Pancreas (tissue), 10 donors: Measurements from ENCODE around the gene MGA. TPM values are rescaled to one million over a fixed set of nuclear protein-coding genes. Genes with fewer than 3 reads are reported as not detected.

Experiments used
- ATAC-seq, 4 donors: fragments of 200-7000 bp; cut with Tn5 transposase; one replicate each; pipeline versions ENCODE4 v1.8.0 to v1.9.1; 2020; ENCODE audit warnings: mild to moderate bottlenecking in 4 of 4, moderate library complexity in 4 of 4
- DNase-seq, 6 donors: peaks; one replicate each; pipeline ENCODE4 v3.0.0-alpha.2; 2020
- FAIRE-seq: peaks from 2 replicates; lab custom pipeline; 2012; peaks lifted over from hg19 to GRCh38; lab: Jason Lieb, UNC
- H3K27ac ChIP-seq, 4 donors: fragments of 200-600 bp; sonication (generic); 1 replicate in 3 of 4; 2 replicates in 1 of 4; pipeline versions ENCODE4 v1.5.0 to v1.8.0; 2020
- H3K27me3 ChIP-seq, 4 donors: fragments of 200-600 bp; one replicate each; pipeline ENCODE4 v1.8.0; 2021
- H3K36me3 ChIP-seq, 3 donors: fragments of 200-600 bp; sonication (generic) in 1 of 3; one replicate each; pipeline versions ENCODE4 v1.5.0 to v1.8.0; 2020 to 2021
- H3K4me1 ChIP-seq, 3 donors: fragments of 200-600 bp; one replicate each; pipeline ENCODE4 v1.8.0; 2021
- H3K4me3 ChIP-seq, 4 donors: fragments of 200-600 bp; sonication (generic) in 2 of 4; one replicate each; pipeline versions ENCODE4 v1.5.0 to v1.8.0; 2020 to 2021
- H3K9me3 ChIP-seq, 4 donors: fragments of 200-600 bp; one replicate each; pipeline ENCODE4 v1.8.0; 2021
- WGBS, 2 donors: extraction: QIAGEN DNeasy Blood & Tissue Kit; methylation state at CpG; one replicate each; pipeline ENCODE4 v1.1.7; 2013; 5-methylcytosine and 5-hydroxymethylcytosine counted together
- intact Hi-C, 3 donors: fragments of 100-400 bp; cut with DNase I; formaldehyde crosslinking; loops; one replicate each; pipeline versions ENCODE4 v1.11.1 to v1.14.2; 2022
- polyA plus RNA-seq, 2 donors: library from polyadenylated mRNA; stranded (reverse); fragments of 200-250 nt; gene quantifications; one replicate each; pipeline ENCODE4 v1.2.3, GENCODE V29; 2013
- total RNA-seq, 6 donors: library from RNA; stranded (reverse); fragmentation: NEBNext Ultra II Directional in 4 of 6; extraction: Animal tissue kit (Norgen Biotek cat#: 25700) in 4 of 6; gene quantifications; one replicate each; pipeline versions ENCODE4 v1.2.1 to v1.2.4, GENCODE V29; 2021 to 2023
- TF ChIP-seq, protein P1 (sequence below), 4 donors: fragments of 200-600 bp; sonication (generic) in 3 of 4; IDR thresholded peaks; one replicate each; pipeline versions ENCODE4 v1.5.0 to v1.8.0; 2021; ENCODE audit warnings: antibody characterized with exemption in 4 of 4
- donor health status: healthy with polysubstance abuse.
- donor health status: DM: no; HTN: no; CAD: no; lungs with moderate emphysema.
- donor health status: DM: no; HTN: no; CAD: no.
- donor health status: control.
- donor health status: control.
- donor health status: Bipolar disorder and iron deficiency.
- donor health status: DM: yes; HTN: yes; CAD: no.
- donor health status: DM: no; HTN: no; CAD: no.
- donor health status: DM: no; HTN: no; CAD: no.
- donor health status: DM: yes; HTN: yes; CAD: no.

The MGA gene
- total and polyA plus RNA-seq, 8 donors: 2.7 to 31.3 (median 17.6) TPM

DNA sequence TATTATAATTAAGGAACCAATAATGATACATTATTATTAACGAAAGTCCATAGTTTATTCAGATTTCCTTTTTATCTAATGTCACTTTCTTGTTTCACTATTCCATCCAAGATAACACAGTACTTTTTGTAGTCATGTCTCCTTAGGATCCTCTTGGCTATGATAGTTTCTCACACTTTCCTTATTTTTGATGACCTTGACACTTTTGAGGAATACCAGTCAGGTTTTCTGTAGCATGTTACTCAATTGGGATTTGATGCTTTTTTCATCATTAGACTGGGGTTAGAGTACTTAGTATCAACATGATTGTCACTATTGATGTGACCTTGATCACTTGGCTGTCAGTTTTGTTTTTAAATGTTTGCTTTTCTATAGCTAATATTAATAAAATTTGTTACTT lies 33.0 kb upstream of the MGA start:
- Histone ChIP-seq H3K4me3 (no peak overlapping the region), H3K4me1 (peaks cover 0 to 5% (median 0%) of the 10 kb centered on the region in 3 donors), H3K9me3 (no peaks in the 10 kb centered on the region), H3K27ac (no peak overlapping the region), H3K27me3 (no peaks in the 10 kb centered on the region), H3K36me3 (no peaks in the 10 kb centered on the region)
- TF ChIP-seq, protein P1, sequence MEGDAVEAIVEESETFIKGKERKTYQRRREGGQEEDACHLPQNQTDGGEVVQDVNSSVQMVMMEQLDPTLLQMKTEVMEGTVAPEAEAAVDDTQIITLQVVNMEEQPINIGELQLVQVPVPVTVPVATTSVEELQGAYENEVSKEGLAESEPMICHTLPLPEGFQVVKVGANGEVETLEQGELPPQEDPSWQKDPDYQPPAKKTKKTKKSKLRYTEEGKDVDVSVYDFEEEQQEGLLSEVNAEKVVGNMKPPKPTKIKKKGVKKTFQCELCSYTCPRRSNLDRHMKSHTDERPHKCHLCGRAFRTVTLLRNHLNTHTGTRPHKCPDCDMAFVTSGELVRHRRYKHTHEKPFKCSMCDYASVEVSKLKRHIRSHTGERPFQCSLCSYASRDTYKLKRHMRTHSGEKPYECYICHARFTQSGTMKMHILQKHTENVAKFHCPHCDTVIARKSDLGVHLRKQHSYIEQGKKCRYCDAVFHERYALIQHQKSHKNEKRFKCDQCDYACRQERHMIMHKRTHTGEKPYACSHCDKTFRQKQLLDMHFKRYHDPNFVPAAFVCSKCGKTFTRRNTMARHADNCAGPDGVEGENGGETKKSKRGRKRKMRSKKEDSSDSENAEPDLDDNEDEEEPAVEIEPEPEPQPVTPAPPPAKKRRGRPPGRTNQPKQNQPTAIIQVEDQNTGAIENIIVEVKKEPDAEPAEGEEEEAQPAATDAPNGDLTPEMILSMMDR (IDR thresholded peaks at IDR 0.05): no peak
- ATAC-seq (no peak), FAIRE-seq (no peak), DNase-seq (no peak)
- intact Hi-C loops: no loop called here
- 93 to 97% methylated on average over 1 of the region's 1 CpG for WGBS, 2 donors

DNA sequence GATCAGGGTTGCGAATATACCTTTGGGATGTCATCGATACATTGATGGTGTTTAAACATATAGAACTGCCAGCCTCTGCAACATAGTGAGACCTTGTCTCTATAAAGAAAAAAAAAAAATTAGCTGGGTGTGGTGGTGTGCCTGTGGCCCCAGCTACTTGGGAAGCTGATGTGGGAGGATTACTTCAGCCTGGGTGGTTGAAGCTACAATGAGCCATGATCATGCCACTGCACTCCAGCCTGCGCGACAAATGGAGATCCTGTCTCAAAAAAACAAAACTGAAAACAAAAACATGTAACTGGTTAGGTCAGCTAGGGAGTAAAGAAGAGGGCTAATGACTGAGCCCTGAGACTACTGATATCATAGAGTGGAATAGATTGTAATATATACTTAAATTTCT lies 30.7 kb upstream of the MGA start:
- Histone ChIP-seq H3K9me3 (no peaks in the 10 kb centered on the region), H3K36me3 (no peaks in the 10 kb centered on the region), H3K27ac (no peak overlapping the region), H3K4me1 (peaks cover 0 to 8% (median 0%) of the 10 kb centered on the region in 3 donors), H3K27me3 (no peaks in the 10 kb centered on the region), H3K4me3 (no peak overlapping the region)
- intact Hi-C loops: no loop called here
- WGBS, 2 donors: 95 to 96% methylated on average over 4 of the region's 4 CpGs
- TF ChIP-seq, protein P1 (IDR thresholded peaks at IDR 0.05): no peak
- DNase-seq (no peak), ATAC-seq (no peak), FAIRE-seq (no peak)

DNA sequence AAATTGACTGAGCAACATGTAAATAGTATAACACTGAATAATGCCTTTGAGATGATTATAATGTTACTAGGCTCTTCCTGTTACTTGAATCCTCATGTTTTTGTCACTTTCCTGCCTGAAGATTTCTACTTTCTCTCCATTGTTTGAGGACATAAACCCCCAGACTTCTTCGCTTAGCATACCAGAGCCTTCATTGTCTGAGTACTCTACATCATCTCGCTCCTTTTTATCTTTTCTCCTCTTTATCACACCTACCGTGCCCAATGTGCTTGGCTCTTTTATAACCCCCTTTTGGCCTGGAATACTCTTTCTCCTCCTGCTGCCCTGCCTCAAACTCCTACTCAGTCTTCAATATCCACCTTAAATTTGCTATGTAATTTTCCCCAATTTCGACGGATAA lies 30.3 kb upstream of the MGA start:
- intact Hi-C loops: no loop called here
- H3K27me3 ChIP-seq: no peaks in the 10 kb centered on the region
- 71% methylated on average over 5 of the region's 5 CpGs for WGBS, 2 donors
- no peak for ATAC-seq
- no peak for FAIRE-seq
- TF ChIP-seq, protein P1 (IDR thresholded peaks at IDR 0.05): no peak
- no peak for DNase-seq
- no peaks in the 10 kb centered on the region for H3K36me3 ChIP-seq
- peaks cover 0 to 8% (median 0%) of the 10 kb centered on the region in 3 donors for H3K4me1 ChIP-seq
- H3K4me3 ChIP-seq: no peak overlapping the region
- no peak overlapping the region for H3K27ac ChIP-seq
- no peaks in the 10 kb centered on the region for H3K9me3 ChIP-seq

DNA sequence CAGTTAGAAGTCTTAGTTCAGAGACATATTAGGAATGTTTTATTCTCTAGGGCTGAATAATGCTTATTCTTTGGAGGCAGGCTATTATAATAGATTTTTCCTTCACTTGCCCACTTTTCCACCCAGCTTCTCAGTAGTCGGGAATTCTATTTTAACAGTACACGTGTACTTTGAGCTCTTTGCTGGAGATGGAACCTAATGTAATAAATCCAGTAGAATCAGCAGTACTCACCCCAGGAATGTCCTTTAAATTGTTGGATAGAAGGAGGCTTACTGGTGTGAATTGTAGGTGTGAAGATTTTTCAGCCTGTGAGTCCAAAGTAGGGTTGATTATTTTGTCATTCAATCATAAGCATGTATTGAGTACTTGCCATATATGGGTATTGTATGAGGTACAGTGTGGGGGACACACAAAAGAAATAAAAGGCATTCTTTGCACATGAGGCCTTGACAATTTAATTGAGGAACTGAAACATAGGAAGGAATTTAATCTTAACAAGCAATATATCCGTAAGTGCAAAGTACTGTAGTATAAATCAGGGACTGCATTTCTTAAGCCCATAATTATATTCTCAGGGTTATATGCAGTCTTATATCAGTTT lies 29.5 kb upstream of the MGA start:
- DNase-seq (no peak), ATAC-seq (no peak), FAIRE-seq (no peak)
- 59 to 61% methylated on average over 3 of the region's 3 CpGs for WGBS, 2 donors
- intact Hi-C loops: no loop called here
- H3K4me3 ChIP-seq: no peak overlapping the region
- no peaks in the 10 kb centered on the region for H3K36me3 ChIP-seq
- peaks cover 0 to 8% (median 0%) of the 10 kb centered on the region in 3 donors for H3K4me1 ChIP-seq
- H3K27me3 ChIP-seq: no peaks in the 10 kb centered on the region
- H3K27ac ChIP-seq: no peak overlapping the region
- TF ChIP-seq, protein P1 (IDR thresholded peaks at IDR 0.05): no peak
- no peaks in the 10 kb centered on the region for H3K9me3 ChIP-seq

DNA sequence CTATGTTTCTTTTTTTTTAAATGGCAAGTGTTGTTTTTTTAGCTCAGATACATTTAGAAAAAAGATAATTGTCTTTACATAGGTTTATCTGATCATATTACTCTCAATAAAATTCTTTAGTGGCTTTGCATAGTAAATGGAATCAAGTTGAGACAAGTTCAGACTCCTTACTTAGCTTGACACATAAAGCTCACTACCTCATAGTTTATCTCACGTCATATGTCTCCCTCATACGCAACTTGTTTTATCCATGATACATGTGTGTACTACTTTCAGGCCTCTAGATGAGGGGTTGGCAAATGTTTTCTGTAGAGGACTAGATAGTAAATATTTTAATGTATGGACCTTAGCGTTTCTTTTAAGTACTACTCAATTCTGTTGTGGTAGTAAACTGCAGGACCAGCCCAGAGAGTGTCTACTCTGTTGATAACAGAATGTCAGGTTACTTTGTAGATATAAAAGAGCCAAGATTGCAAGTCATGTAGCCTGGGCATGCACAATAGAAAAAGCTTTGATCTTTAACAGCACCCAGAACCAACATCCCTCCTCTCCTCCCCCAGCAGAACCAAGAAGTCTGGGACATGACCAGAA lies 28.2 kb upstream of the MGA start:
- Histone ChIP-seq H3K4me3 (no peak overlapping the region), H3K27ac (no peak overlapping the region), H3K36me3 (no peaks in the 10 kb centered on the region), H3K9me3 (no peaks in the 10 kb centered on the region), H3K27me3 (no peaks in the 10 kb centered on the region), H3K4me1 (peaks cover 0 to 8% (median 0%) of the 10 kb centered on the region in 3 donors)
- TF ChIP-seq, protein P1 (IDR thresholded peaks at IDR 0.05): no peak
- ATAC-seq: no peak
- WGBS, 2 donors: 69 to 75% methylated on average over 3 of the region's 3 CpGs
- no peak for FAIRE-seq
- no peak for DNase-seq
- intact Hi-C loops: no loop called here
